GM19043 (cell line): ENCODE data around the gene THUMPD2.

Source experiments
- ATAC-seq: cut with Tn5 transposase; IDR thresholded peaks from one replicate; pipeline ENCODE4 v1.9.1; 2021; ENCODE audit warnings: low read depth; ENCODE audit not compliant: unreplicated experiment

Gene THUMPD2

DNA sequence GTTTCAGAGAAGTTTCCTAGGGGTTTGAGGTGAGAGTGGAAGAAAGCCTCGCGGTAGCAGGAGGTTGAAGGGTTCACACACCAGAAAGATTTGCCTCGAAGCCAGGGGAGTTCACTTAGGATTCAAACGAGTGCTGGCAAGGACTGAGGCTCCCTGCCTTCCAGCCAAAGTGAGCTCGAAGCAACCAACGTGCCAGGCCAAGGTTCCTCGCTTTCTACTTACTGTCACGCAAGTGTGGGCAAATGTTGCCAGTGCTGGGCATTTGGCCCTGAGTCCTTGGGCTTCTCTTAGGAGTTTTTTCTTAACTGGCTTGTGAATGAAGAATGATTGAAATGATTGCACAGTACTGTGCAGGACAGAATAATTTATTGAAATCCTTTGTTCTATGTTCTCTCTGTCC lies 59.7 kb downstream of the THUMPD2 start:
- ATAC-seq: no peak

DNA sequence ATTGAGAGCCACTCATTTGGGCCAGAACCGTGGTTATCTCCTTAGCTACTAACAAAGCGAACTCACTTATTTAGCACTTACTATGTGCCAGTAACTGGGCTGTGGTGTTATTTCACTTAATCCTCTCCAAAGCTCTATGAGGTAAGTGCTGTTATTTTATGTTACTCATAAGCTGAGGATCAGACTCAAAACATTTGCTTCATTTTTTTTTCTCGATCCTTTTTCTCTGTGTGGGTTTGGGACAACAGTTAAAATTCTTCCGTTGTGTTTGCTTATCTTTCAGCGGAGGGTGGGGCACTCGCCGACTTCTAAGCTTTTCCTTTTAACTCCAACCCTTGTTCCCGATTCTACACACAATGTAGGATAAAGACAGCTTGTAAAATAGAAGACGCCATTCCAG lies 60.6 kb downstream of the THUMPD2 start:
- no peak for ATAC-seq

DNA sequence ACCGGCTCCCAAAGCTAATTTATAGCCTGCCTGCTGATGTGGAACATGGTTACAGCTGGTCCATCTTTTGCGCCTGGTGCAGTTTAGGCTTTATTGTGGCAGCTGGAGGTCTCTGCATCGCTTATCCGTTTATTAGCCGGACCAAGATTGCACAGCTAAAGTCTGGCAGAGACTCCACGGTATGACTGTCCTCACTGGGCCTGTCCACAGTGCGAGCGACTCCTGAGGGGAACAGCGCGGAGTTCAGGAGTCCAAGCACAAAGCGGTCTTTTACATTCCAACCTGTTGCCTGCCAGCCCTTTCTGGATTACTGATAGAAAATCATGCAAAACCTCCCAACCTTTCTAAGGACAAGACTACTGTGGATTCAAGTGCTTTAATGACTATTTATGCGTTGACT lies 62.0 kb downstream of the THUMPD2 start:
- ATAC-seq: no peak

DNA sequence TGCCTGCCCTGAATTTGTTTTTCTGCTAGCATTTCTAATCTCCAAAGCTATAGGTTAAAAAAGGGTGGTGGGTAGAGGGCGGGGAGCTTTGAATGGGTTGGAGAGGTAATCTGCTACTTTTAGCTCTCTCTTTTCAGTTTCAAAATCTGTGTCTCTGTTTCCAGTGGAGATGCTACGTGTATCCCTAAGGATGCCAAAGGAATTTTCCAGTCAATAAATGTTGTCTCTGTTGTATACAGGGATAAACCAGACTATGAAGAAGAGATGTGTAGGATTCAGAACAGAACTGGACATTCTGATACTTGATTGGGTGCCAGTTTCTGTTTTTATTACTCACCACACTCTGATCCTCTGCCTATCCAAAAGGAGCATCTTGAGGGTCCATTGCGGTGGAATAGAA lies 63.2 kb downstream of the THUMPD2 start:
- ATAC-seq: no peak

DNA sequence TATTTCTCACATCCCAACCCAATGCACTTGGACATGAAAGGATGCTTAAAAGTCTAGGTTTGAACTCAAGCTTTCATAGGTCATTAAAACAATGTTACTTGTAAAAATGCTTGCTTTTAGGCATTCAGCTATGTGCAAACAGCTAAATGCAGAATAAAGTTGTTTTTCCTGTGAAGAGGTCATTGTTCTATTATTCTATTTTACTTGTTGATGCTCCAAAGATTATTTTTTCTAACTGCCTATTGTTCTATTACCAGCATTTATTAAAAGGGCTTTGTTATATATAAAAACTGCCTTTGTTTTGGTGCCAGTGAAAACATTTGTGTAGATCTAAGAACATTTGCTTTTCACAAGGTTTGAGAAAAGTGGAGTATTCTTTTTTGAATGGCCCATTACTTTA lies 64.0 kb downstream of the THUMPD2 start:
- no peak for ATAC-seq

DNA sequence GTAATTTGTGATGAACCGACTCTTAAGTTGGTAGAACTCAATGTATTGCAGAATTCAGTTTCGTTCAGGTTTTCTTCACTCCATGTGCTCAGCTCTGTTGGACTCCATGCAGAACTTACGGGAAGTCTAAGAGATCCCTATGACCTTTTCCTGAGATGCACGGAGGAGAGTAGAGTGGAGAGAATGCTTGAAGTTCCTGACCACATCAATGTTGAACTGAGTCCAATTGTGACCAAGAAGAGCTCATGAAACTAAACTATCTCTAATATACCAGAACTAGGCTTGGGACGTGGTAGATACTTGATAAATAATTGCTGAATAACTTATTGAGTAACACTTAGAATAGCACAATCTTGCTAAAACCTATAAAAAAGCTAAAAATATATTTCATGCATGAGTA lies 66.1 kb downstream of the THUMPD2 start:
- no peak for ATAC-seq

DNA sequence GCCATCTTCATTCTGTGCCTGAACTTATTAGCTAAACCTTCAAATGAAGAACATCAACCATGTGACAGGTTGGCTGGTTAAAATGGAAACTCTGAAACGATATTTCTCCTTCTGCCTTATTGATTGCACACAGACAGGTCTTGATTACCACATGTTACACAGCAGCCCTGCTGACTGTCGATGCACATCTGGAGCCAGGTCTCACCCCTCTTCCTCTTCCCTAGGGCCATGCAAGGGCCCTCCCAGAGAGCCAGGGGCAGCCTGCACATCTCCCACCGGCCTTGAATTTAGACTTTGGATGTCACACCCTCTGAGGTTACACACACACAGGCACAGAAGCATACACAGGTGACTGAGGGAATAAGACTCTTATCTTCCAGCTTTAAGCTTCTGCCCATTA lies 68.3 kb downstream of the THUMPD2 start:
- no peak for ATAC-seq

DNA sequence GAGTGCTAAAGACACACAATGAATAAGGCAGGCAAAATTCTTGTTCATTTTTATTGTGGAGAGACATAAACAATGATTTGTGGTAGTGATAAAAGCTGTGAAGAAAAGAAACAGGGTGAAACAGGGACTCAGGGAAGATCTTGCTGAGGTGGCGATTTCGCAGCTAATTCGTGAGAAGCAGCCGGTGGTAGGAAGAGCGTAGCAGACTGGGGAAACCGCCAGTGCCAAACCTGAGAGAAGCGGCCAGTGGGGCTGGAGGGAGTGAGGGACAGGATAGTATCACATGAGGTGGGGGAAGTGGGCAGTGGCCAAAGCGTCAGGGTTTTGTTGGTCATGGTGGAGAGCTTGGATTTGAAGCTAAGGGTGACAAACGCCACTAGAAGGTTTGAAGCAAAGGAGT lies 71.1 kb downstream of the THUMPD2 start:
- no peak for ATAC-seq

DNA sequence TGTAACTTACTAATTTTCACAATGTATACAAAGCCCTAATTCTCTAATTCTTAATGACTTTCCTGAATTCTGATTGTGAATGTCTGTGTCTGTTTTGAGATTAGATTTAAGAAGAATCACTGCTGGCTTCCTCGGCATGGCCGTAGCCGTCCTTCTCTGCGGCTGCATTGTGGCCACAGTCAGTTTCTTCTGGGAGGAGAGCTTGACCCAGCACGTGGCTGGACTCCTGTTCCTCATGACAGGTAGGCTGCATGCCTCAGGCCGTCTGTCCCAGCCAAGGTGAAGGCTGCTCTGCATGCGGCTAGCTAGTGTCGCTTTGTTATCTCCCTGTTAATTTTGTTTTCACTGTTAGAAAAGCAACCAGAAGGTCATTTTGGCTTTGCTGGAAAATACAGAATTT lies 72.1 kb downstream of the THUMPD2 start:
- no peak for ATAC-seq

DNA sequence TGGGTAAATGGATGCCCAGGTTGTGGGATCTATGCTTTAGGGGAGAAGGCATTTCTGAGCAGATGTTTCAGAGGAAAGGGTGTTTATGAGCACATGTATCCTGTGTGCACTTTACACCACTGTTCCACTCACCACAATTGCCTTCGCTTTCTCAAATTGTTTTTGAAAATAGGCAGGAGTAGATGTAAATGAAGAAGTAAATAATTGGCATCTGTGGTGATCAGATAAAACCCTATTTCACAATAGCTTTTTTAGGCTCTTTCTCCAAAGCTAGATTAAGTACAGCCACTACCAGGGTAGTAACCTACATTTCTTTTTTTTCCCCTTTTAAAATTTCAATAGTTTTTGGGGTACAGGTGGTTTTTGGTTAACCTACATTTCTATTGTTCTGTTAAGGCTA lies 72.7 kb downstream of the THUMPD2 start:
- no peak for ATAC-seq

DNA sequence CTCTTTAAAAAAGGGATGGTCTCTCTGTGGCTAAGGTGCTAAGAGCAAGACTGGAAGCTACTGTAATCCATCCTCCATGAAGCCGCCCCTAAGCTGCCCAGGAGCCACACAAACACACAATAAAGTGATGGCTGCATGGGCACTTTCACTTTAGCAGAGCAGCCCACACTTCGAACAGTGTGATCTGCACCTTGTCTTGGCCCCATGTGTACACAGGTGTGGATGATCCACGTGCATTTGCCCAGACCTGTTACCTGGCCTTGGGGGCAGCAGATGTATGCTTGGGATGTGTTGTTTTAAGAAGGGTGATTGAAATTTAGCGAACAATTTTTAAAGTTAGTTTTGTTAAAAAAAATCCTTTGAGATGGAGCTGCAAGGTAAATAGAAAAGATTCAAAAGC lies 73.4 kb downstream of the THUMPD2 start:
- no peak for ATAC-seq

DNA sequence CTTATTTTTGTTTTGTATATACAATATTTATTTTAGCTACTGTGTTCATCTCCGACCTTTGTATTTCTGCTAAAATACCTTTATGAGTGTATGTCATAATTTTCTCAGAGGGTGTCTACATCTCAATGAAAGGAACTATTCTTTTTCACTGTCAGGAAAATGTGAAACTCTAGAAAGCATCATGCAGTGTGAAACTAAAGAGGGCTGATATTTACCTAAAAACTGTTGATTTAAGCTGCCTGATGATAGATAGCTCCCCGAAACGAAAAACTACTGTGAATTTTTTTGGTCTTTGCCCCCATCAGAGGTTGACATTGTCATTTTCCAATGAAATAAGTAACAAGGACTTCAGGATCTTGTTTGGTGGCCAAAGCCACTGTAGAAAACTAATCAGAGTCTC lies 74.5 kb downstream of the THUMPD2 start:
- ATAC-seq: no peak

DNA sequence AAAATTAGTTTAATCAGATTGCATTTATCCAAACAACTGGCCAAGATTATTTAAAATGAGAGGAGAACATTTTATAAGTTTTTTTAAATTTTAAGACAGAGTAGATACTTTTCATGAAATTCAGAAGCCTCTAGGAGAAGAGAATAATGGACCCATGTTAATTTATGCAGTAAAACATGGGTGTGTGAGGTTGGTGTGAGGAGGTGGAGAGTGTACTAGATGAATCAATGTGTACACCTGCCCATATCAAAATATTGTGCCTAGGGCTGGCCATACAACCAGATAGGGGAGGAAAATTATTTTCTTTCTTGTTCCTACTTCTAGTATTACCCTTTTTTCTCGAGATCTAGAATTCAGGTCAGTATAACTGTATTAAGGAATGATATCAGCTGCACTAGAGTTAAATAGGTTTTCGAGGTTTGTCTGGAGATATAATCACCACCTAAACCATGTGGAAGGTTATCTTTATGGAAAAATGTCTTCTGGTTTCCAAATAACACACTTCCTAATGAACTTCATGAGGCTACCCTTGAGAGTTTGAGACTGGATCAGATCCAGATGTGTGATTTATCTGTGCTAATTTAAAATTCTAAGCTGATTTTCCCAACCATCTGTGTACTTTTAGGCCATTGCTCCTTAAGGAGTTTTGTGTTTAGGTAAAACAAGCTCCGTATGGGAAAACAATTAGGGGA lies 75.7 kb downstream of the THUMPD2 start:
- ATAC-seq: no peak

DNA sequence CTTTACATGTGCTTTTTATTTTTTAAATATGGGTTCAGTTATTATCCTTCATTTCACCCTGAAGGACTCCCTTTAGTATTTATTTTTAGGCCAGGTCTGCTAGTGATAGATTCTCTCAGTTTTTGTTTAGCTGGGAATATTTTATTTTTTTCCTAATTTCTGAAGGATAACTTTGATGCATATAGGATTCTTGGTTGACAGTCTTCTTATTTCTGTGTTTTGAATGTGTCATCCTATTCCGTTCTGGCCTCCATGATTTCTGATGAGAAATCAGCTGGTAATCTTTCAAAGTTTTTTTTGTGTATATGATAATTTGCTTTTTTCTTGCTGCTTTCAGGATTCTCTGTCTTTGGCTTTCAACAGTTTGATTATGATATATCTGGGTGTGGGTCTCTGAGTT lies 77.9 kb downstream of the THUMPD2 start:
- no peak for ATAC-seq

DNA sequence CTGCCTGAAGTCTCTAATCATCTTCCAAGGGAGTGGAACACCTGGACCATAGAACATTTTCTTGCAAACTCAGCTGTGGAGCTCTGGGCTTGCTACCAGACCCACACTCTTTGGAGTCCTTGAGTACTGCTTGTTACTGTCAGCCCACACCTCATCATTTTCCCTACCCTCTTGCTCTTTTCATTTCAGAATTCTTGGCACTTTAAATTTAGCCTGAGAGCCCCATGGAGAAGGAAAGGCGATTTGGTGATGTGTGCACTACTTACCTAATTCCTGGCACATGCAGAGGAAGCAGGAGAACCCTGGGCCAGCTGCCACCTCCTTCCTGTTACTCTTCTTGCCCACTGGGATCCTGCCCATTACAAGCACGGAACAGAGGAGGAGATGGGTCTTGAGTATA lies 81.6 kb downstream of the THUMPD2 start:
- ATAC-seq: no peak

DNA sequence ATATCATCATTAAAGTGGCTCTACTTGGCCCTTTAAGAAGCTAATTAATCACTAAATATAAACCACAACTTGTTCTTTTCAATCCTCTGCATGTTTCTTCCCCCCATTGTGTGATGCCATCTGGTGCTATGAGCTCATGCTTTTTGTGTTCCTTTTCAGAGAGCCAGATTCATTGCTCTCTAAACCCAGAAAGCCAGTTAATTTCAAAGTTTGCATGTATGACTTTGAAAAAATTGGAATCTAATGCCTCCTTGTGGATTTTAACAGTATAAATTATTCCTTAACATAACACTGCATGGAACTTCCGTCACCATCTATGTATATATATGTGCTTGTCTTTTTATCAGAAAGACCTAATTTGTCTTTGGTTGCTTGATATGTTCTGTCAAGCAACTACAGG lies 82.2 kb downstream of the THUMPD2 start:
- ATAC-seq: no peak

DNA sequence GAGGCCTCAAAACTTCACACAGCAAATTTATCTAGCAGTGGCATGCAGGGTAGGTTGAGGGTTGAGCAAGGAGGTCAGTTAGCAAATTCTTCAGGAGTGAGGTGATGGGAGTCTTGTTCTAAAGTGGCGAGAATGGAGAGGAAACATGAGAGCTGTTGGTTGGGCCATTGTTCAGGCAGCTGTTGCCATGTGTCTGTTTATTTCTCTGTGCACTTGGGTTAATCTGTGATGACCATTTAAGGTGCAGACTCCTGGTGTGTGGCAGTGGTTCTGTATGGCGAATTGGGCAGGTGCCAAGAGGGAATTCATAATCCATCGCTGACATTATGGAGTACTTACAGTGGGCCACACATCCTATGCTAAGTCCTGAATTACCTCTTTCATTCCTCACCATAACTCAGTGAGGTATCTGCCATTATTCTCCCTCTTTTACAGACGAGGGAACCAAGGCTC lies 82.9 kb downstream of the THUMPD2 start:
- no peak for ATAC-seq

DNA sequence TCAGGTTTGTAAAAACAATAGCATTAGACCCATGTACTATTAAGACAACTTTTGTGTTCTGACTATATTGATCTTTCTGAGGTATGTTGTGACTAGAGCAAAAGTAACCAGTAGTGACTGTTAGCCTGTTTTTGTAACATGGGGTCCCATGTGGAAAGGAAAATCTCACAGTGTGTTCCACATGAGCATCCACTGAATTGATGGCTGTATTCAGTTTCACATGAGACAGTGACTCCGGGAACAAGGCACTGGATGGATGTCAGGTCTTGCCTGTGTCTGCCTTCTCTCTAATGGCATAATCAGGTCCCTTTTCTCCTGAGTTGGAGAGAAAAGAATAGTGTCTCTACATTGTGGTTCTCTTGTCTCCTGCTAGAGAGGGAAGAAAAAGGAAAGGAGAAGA lies 85.8 kb downstream of the THUMPD2 start:
- ATAC-seq: no peak

DNA sequence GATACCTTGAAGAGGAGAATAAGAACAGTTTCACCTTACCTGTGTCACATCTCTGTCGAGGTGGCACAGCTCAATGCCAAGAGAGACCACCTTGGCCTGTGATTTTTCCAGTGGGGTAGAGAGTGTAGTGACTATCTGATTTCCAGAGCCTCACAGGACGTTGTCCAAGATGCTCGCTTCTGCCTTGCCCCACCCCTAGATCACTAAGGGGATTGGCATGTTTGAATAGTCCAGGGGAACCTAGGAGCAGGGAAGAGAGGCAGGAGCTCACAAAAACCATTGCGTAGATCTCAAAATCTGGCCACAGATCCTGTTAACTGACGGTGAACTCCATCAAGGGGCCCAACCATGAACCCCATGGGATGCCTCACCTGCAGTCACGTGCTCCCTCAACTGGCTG lies 89.2 kb downstream of the THUMPD2 start:
- no peak for ATAC-seq

DNA sequence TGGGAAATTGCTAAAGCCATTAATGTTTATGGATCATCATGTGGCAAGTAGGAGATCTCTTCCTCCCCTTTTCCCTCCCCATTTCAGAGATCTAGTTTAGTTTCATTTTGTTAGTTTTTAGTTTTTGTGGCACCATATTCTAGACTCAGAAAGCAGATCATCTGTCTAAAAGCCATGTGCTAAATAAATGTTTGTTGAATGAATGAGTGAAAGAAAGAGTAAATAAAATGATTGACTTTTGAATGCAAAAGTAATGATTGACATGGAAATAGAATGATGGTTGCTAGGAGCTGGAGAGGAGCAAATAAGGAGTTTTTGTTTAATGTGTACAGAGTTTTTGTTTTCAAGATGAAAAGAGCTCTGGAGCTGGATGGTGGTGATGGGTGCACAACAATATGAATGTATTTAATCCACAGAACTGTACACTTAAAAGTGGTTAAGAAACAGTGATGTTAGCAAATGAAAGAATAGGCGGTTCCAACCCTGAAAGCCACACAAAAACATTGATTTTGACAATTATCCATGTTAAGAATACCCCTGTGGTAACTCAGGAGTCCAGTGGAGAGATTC lies 89.7 kb downstream of the THUMPD2 start:
- ATAC-seq: no peak

DNA sequence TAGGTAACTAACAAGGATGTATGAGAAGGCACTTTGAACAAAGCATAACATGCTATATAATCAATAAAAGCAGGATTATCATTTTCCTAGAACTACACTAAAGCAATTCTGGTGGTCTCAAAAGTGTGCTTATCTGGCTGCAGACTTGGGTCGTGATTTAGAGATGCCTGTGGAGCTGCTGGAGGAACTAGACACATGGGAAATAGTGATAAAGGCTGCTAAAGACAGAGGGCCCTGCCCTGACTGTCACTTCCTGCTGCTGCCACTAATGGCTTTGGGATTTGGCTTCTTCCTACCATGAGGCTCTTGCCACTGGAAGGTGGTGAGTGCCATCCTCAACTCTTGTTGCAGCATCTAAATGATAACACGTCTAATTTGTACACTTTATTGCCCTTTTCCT lies 90.9 kb downstream of the THUMPD2 start:
- ATAC-seq: no peak

DNA sequence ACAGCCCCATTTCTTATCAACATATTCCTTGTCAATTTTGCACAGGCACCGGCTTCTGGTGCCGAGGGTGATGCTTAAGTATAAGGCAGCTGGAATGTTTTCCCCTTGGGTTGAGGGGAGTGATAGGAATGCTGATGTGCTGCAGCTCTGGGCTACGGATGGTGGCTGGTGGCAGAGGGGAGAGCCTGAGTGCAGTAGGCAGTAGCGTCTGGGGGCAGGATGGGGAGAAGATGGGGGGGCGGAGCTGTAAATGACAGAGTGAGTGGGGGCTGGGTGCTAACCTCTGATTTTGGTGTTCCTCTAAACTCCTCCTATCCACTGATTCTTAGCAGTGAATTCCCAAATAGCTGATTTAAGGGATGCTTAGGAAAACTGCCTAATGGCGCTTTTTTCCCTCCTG lies 92.6 kb downstream of the THUMPD2 start:
- ATAC-seq: no peak
